ENCODE measurements around the gene LPCAT1.

Gene LPCAT1

GRCh38 chr5:1494780-1495524 lies 28.8 kb downstream of the LPCAT1 start:
- TF ChIP-seq PPARA (CRISPR knock-in tag; IDR thresholded peaks at IDR 0.05; ENCODE audit: borderline replicate concordance): no peak
- ATAC-seq: no peak

- no peak for ATAC-seq
- TF ChIP-seq, protein P1, sequence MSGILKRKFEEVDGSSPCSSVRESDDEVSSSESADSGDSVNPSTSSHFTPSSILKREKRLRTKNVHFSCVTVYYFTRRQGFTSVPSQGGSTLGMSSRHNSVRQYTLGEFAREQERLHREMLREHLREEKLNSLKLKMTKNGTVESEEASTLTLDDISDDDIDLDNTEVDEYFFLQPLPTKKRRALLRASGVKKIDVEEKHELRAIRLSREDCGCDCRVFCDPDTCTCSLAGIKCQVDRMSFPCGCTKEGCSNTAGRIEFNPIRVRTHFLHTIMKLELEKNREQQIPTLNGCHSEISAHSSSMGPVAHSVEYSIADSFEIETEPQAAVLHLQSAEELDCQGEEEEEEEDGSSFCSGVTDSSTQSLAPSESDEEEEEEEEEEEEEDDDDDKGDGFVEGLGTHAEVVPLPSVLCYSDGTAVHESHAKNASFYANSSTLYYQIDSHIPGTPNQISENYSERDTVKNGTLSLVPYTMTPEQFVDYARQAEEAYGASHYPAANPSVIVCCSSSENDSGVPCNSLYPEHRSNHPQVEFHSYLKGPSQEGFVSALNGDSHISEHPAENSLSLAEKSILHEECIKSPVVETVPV (CRISPR knock-in tag; IDR thresholded peaks at IDR 0.05): no peak
- TF ChIP-seq GLIS3 (CRISPR knock-in tag; IDR thresholded peaks at IDR 0.05) (no peak), TCF4 (CRISPR knock-in tag; IDR thresholded peaks at IDR 0.05; ENCODE audit: borderline replicate concordance) (peak; percentile 16; the same call in 1 of the 2 replicates)
Measured at GRCh38 chr5:1493941-1494340, 29.8 kb downstream of the LPCAT1 start.

- TF ChIP-seq ZC3H10 (CRISPR knock-in tag; IDR thresholded peaks at IDR 0.05): no peak
- no peak for TF ChIP-seq ZFP3 (CRISPR knock-in tag; IDR thresholded peaks at IDR 0.05)
- TF ChIP-seq, protein P1 (CRISPR knock-in tag; IDR thresholded peaks at IDR 0.05): no peak
- no peak for TF ChIP-seq BACH2 (CRISPR knock-in tag; IDR thresholded peaks at IDR 0.05; ENCODE audit: borderline replicate concordance)
- no peak for TF ChIP-seq OSR1 (CRISPR knock-in tag; IDR thresholded peaks at IDR 0.05)
- TF ChIP-seq ZNF70 (CRISPR knock-in tag; IDR thresholded peaks at IDR 0.05): no peak
- no peak for TF ChIP-seq ZNF8 (CRISPR knock-in tag; IDR thresholded peaks at IDR 0.05)
- no peak for TF ChIP-seq PPARA (CRISPR knock-in tag; IDR thresholded peaks at IDR 0.05; ENCODE audit: borderline replicate concordance)
- no peak for TF ChIP-seq ESRRG (CRISPR knock-in tag; IDR thresholded peaks at IDR 0.05)
- no peak for TF ChIP-seq GLIS3 (CRISPR knock-in tag; IDR thresholded peaks at IDR 0.05)
- no peak for TF ChIP-seq TSHZ2 (CRISPR knock-in tag; IDR thresholded peaks at IDR 0.05)
- TF ChIP-seq TCF4 (CRISPR knock-in tag; IDR thresholded peaks at IDR 0.05; ENCODE audit: borderline replicate concordance): no peak
- TF ChIP-seq POU6F1 (CRISPR knock-in tag; IDR thresholded peaks at IDR 0.05; ENCODE audit: borderline replicate concordance, low read depth): no peak
- TF ChIP-seq ARNTL (CRISPR knock-in tag; IDR thresholded peaks at IDR 0.05; ENCODE audit: borderline replicate concordance, low read depth): no peak
- ATAC-seq: no peak
Measured at GRCh38 chr5:1493413-1493812, 30.3 kb downstream of the LPCAT1 start.

DNA sequence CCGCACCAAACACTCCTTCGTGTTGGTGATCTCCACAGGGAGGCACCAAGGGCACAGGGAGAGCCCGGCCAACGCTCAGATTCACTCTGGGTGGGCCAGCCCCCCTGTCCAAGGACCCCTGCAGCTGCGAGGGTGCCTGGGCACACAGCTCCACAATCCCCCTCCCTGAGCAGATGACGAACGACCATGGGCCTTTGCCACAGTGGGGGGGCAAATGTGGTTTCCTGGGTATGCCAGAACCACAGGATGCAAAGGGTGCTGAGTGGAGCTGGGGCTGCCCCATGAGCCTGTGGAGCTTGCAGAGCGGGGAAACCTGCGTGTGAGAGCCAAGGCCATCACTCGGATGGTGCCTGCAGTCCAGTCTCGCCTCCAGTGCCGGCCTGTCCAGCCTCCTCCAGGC lies 31.0 kb downstream of the LPCAT1 start:
- no peak for ATAC-seq
- no peak for TF ChIP-seq TCF4 (CRISPR knock-in tag; IDR thresholded peaks at IDR 0.05; ENCODE audit: borderline replicate concordance)
- TF ChIP-seq ARNTL (CRISPR knock-in tag; IDR thresholded peaks at IDR 0.05; ENCODE audit: borderline replicate concordance, low read depth): no peak
- TF ChIP-seq BACH2 (CRISPR knock-in tag; IDR thresholded peaks at IDR 0.05; ENCODE audit: borderline replicate concordance): no peak
- no peak for TF ChIP-seq ZFP30 (CRISPR knock-in tag; IDR thresholded peaks at IDR 0.05)
- TF ChIP-seq, protein P1 (CRISPR knock-in tag; IDR thresholded peaks at IDR 0.05): no peak
- no peak for TF ChIP-seq POU6F1 (CRISPR knock-in tag; IDR thresholded peaks at IDR 0.05; ENCODE audit: borderline replicate concordance, low read depth)
- TF ChIP-seq PPARA (CRISPR knock-in tag; IDR thresholded peaks at IDR 0.05; ENCODE audit: borderline replicate concordance): no peak
- no peak for TF ChIP-seq CSDC2 (CRISPR knock-in tag; IDR thresholded peaks at IDR 0.05)
- no peak for TF ChIP-seq RARB (CRISPR knock-in tag; IDR thresholded peaks at IDR 0.05)
- TF ChIP-seq TSHZ2 (CRISPR knock-in tag; IDR thresholded peaks at IDR 0.05): no peak
- TF ChIP-seq, protein P2, sequence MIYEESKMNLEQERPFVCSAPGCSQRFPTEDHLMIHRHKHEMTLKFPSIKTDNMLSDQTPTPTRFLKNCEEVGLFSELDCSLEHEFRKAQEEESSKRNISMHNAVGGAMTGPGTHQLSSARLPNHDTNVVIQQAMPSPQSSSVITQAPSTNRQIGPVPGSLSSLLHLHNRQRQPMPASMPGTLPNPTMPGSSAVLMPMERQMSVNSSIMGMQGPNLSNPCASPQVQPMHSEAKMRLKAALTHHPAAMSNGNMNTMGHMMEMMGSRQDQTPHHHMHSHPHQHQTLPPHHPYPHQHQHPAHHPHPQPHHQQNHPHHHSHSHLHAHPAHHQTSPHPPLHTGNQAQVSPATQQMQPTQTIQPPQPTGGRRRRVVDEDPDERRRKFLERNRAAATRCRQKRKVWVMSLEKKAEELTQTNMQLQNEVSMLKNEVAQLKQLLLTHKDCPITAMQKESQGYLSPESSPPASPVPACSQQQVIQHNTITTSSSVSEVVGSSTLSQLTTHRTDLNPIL (CRISPR knock-in tag; IDR thresholded peaks at IDR 0.05; ENCODE audit: low read depth): no peak
